Urothelium cell line (cell line): Measurements from ENCODE around the gene NR1H4.
A peak's percentile ranks its signal among the peaks of the same experiment; 100 is the strongest.
"Not testable (repeated sequence)": the region's sequence is repeated elsewhere in the genome, so short reads cannot be mapped to it uniquely, and the experiment has no call there.

Experiments
- DNase-seq: peaks from one replicate; pipeline ENCODE4 v3.0.0; 2011; ENCODE audit warnings: low spot score, mixed read lengths
- FAIRE-seq: peaks from 2 replicates; lab custom pipeline; 2011; peaks lifted over from hg19 to GRCh38; lab: Jason Lieb, UNC

NR1H4 gene

GRCh38 chr12:100564905-100565467 is 91.3 kb downstream of the NR1H4 start:
- DNase-seq (no peak), FAIRE-seq (no peak)

DNA sequence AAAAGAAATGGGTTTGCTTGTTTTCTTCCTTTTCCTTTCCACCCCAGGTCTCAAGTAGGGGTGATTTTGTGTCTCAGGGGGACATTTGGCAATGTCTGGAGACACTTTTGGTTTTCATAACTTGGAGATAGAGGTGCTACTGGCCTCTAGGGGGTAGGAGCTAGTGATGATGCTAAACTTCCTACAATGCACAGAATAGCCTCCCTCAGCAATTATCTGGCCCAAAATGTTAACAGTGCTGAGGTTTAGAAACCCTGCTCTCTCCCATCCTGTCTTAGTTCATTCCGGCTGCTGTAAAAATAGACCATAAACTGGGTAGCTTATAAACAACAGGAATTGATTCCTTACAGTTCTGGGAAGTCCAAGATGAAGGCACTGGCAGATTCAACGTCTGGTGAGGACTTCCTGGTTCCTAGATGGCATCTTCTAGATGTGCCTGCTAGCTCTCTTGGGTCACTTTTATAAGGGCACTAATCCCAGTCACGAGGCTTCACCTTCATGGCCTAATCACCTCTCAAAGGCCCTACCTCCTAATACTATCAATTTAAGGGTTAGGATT is 92.4 kb downstream of the NR1H4 start:
- DNase-seq (no peak), FAIRE-seq (no peak)

DNA sequence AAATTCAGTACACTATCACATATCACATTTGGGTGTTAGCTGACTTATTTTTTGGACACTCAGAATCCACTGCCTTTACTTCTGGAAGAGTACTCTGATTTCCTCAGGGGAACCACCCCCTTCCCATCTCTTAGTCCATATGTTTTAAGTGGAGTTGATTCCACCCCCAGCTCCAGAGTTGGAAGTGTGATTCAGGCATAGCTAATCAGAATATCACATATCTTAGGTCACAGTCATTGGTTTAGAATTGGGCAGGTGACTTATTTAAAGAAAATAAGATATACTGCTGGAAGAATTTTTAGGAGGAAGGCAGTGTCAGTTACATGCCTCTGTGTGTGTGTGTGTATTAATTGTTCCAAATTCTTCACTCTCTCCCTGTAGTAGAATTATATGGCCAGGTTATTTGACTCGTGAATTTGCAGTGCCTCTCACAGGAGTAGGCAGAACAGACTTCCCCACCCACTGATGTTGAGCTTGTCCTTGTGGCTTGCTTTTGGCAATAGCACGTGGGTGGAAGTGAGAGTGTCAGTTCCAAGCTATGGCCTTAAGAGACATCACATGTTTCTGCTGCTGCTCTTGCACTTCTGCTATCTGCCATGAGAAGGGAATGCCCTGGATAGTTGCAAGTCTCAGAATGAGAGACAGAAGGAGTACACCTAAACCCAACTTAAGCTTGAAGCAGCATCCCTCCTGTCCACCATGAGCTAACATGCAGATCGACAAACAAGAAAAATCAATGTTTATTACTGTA is 93.4 kb downstream of the NR1H4 start:
- FAIRE-seq (no peak), DNase-seq (no peak)

- no peak for FAIRE-seq
- no peak for DNase-seq
Observed at GRCh38 chr12:100567945-100568344, 94.3 kb downstream of the NR1H4 start.

- DNase-seq, result no peak
- no peak for FAIRE-seq
Observed at GRCh38 chr12:100572184-100572583, 98.5 kb downstream of the NR1H4 start.

DNA sequence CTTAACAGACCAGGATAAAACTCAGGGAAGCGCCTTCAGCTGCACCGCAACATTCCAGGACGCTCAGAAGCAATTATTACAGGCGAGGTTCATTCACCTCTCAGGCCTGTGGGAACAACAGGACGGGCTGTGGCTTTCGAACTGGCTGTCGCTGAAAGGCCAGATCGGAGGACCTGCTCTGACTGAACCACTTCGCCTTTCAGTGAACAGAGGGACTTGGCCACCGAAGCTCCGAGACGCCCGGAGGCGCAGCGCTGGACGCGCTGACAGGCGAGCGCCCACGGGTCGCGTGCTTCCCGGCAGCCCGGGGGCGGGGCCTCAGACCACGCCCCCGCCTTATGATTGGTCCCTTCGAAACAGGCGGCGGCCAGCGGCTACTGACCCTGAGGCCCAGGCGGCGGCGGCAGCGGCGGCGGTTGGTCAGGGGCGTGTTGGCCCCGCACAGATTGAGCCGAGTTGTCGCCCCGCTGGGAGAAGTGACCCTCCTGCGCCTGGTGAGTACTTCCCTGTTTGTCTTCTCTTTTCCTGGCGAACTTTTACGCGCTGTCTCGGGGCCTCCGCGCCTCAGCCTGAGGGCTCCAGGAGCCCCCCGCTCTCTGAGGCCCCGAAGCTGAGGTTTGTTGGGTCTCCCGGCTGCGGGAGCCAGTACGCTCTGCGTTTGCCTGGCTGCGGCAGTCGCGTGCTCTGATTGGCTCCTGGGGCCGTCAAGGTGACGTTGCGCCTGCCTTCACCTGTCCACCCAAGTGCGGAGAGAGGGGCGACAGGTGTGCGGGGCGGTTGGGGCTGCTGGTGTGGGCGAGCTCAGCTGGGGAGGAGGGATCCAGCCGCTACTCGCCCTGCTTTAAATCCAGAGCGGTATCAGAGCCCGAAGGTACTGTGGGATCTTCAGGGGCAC is 99.9 kb downstream of the NR1H4 start, which contains the start of gene GAS2L3:
GAS2L3 (plus strand) TSS at position 393 of the 895 bp plus-strand sequence. CDS start 21,221 bp downstream, outside the sequence.
- FAIRE-seq (no peak), DNase-seq (peak; percentile 88)

DNA sequence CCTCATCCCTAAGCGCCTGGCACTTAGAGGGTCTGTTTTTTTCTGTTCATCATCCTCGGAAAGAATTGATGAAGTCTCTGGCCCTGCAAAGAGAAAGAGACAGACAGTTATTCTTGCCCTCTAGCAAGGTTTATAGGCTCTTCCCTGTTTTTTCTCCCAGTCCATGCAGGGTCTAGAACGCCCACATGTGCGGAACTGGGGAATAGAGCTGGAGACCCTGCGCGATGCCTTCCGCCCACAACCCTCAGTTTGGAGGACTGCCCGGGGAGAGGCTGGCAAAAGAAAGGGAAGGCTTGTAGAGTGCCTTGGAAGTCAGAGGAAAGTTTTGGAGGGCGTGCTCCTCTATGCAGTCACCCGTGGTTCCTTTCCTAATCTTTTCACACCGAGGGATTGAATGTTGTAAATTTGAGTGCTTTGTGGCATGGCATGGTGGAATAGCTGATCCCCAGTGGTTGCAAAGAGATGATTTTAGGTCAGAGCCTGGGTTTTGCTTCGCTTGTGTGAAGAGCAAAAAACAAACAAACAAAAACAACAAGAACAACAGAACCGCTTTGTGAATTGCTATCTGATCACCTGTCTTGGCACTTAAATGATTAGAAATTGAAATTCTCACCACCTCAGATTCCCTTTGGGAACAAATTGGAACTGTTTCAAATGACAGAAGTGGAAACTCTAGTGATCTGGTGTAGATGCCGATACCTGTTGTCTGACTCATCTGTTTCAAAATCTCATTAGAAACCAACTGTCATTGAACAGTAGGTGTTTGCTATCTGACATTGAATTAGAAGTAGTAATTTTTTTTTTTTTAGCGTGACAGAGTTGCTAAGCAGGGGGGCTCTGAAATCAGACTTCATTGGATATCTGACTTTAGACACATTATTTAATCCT is 100.8 kb downstream of the NR1H4 start:
- DNase-seq (peak; percentile 14), FAIRE-seq (no peak)

DNA sequence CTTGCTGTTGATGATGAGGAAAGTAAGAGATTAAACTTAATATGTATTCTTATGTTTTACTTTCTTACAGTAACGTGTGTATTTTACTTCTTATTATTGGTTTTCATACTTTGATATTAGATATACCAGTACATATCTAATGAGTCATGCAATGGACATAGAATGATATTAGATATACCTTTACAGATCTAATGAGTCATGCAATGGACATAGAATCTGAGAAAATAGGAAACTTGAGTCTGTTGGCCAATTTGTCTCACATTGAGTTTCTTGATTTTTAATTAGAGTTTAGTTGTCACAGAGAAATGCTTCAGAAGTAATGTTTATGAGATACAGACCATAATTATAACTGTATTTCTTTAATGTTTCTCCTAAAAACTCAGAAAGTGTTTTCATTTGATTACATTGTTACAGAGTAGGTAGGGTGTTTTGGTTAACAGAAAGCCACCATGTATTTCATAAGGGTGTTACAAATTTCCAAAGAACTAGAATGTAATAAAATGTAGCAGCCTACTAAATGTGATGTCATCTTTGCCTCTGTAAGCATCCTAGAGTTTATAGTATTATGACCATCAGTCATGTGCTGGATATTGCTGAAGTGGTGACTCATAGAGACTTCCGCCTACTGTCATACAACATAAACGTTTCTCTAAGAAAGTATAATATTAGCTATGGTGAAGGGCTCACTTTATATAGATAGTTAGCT is 102.8 kb downstream of the NR1H4 start:
- FAIRE-seq (no peak), DNase-seq (peak; percentile 20)

GRCh38 chr12:100578923-100579322 is 105.3 kb downstream of the NR1H4 start:
- FAIRE-seq, result no peak
- DNase-seq, result no peak

GRCh38 chr12:100579844-100580243 is 106.2 kb downstream of the NR1H4 start:
- no peak for FAIRE-seq
- DNase-seq, result no peak

DNA sequence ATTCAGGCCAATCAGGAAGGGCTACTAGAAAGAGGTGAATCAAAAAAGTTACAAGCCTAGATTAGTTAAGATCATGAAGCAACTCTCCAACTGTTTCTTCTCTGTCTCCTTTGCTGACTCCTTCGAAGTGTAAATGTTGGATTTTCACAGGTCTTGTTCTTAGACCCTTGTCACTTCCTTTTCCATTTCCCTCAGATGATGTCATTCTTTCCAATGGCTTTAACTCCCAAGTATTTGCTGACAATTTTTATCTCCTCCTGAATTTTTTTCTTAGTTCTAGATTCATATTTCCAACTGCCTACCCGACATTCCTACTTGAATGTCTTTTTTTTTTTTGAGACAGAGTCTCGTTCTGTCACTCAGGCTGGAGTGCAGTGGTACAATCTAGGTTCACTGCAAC is 110.6 kb downstream of the NR1H4 start:
- FAIRE-seq (no peak), DNase-seq (no peak)

DNA sequence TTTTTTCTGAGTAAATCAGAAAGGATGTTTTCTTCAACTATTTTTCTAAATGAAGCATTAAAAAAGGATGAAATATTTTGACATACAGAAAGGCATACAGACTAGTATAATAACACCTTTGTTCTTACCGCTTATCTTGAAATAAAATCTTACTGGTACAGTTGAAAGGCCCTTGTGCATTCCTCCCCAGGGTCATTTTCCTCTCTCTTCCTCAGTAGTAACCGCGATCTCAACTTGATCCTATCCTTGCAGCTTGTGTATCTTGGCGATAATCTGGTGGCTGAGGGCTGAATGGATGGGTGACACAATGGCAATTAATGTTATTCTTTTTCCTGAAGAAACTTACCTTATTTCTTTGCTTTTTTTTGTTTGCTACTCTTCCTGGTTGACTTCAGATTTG is 118.3 kb downstream of the NR1H4 start:
- FAIRE-seq, result no peak
- DNase-seq, result no peak

GRCh38 chr12:100593490-100593889 is 119.8 kb downstream of the NR1H4 start:
- DNase-seq (no peak), FAIRE-seq (no peak)

DNA sequence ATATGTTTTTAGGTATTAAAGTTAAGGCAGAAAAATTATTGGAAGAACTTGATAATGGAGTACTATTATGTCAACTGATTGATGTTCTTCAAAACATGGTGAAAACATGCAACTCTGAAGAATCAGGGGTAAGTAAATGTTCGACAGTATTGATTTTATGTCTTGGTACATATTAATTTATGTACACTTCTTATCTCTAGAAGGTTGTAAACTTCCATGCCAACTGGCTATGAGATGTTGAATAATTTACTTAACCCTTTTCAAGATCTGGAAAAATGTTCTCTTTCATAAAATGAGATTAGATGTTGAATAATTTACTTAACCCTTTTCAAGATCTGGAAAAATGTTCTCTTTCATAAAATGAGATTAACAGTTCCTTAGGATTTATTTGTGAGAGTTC is 128.0 kb downstream of the NR1H4 start:
- FAIRE-seq (no peak), DNase-seq (no peak)

DNA sequence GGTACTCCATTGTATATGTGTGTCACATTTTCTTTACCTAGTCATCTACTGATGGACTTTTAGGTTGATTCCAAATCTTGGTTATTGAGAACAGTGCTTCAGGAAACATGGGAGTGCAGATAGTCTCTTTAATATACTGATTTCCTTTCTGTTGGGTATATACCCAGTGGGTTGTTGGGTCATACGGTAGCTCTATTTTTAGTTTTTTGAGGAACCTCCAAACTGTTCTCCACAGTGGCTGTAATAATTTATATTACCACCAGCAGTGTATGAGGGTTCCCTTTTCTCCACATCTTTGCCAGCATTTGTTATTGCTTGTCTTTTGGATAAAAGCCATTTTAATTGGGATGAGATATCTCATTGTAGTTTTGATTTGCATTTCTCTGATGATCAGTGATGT is 129.3 kb downstream of the NR1H4 start:
- not testable (repeated sequence) for FAIRE-seq, DNase-seq

- no peak for DNase-seq
- no peak for FAIRE-seq
Observed at GRCh38 chr12:100608776-100609175, 135.1 kb downstream of the NR1H4 start.

GRCh38 chr12:100610666-100611430 is 137.2 kb downstream of the NR1H4 start:
- no peak for DNase-seq
- no peak for FAIRE-seq

GRCh38 chr12:100612606-100613005 is 138.9 kb downstream of the NR1H4 start:
- DNase-seq (no peak), FAIRE-seq (no peak)
